Measurements from ENCODE around the gene CD84.

- no peak for TF ChIP-seq POLR2AphosphoS5 (IDR thresholded peaks at IDR 0.05; ENCODE audit: low read depth, low read length)
- TF ChIP-seq TAF1 (IDR thresholded peaks at IDR 0.05; ENCODE audit: borderline replicate concordance, insufficient read depth, low read length), result no peak
Observed at GRCh38 chr1:160607011-160607671, 27.8 kb upstream of the CD84 start.
